ENCODE results near the gene ANGPTL8.

DNA sequence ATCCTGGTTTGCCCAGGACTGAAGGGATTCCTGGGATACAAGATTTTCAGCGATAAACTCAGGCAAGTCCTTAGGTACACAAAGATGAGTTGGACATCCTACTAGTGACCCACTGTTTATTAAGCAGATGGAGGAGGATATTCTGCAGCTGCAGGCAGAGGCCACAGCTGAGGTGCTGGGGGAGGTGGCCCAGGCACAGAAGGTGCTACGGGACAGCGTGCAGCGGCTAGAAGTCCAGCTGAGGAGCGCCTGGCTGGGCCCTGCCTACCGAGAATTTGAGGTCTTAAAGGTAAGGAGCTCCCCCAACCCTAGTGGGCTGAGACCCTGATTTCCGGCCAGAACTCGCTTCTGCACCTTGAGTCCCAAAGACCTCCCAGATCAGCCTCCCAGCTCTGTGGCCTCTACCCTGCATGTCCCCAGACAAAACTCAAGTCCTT lies 607 bp downstream of the ANGPTL8 start:
- TF ChIP-seq, protein P1, sequence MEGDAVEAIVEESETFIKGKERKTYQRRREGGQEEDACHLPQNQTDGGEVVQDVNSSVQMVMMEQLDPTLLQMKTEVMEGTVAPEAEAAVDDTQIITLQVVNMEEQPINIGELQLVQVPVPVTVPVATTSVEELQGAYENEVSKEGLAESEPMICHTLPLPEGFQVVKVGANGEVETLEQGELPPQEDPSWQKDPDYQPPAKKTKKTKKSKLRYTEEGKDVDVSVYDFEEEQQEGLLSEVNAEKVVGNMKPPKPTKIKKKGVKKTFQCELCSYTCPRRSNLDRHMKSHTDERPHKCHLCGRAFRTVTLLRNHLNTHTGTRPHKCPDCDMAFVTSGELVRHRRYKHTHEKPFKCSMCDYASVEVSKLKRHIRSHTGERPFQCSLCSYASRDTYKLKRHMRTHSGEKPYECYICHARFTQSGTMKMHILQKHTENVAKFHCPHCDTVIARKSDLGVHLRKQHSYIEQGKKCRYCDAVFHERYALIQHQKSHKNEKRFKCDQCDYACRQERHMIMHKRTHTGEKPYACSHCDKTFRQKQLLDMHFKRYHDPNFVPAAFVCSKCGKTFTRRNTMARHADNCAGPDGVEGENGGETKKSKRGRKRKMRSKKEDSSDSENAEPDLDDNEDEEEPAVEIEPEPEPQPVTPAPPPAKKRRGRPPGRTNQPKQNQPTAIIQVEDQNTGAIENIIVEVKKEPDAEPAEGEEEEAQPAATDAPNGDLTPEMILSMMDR (conservative IDR thresholded peaks at IDR 0.05): no peak
- TF ChIP-seq EZH2 (IDR thresholded peaks at IDR 0.05; ENCODE audit: low read depth): no peak

Data from PC-9 (cell line).